Putamen (tissue), 1 donor: ENCODE results near the gene STKLD1.

Experiments
- DNase-seq: peaks from one replicate; pipeline ENCODE4 v3.0.0-alpha.2; 2016; ENCODE audit warnings: low spot score

STKLD1 gene

GRCh38 chr9:133345596-133345995, 30.6 kb upstream of the STKLD1 start:
- no peak for DNase-seq

DNA sequence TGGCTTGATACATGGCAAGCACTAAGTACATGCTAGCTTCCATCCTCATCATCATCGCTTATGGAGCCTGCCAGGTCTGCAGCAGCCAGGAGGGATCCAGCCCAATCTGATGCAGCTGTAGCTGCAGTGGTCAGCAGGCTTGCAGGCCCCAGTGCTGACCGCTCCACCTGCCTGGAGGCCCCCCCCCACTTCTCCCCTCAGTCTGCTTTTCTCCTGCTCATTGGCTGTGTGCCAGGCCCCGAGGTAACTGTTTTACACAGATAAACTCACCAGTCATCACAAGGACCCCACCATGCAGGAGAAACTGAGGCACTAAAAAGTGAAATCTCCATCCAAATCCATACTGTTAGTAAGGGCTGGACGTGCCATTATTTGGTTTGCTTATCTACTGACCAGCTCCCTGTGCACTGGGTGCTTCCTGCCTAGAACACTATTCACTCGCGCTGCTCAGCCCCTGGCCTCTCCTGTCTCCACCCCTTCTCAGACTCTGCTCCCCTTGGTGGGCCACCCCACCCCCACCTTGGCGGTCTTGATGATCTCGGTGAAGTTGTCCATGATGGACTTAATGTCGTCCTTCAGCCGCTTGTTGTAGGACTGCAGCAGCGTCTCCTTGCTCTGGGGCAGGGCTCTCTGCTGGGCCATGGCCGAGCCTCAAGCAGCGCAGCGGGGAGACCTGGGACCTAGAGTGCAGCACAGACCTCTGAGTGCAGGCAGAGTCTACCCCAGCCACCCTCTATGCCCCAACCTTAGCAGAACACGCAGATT, 30.0 kb upstream of the STKLD1 start:
- no peak for DNase-seq

- no peak for DNase-seq
Measured at GRCh38 chr9:133347515-133347984, 28.6 kb upstream of the STKLD1 start.

DNA sequence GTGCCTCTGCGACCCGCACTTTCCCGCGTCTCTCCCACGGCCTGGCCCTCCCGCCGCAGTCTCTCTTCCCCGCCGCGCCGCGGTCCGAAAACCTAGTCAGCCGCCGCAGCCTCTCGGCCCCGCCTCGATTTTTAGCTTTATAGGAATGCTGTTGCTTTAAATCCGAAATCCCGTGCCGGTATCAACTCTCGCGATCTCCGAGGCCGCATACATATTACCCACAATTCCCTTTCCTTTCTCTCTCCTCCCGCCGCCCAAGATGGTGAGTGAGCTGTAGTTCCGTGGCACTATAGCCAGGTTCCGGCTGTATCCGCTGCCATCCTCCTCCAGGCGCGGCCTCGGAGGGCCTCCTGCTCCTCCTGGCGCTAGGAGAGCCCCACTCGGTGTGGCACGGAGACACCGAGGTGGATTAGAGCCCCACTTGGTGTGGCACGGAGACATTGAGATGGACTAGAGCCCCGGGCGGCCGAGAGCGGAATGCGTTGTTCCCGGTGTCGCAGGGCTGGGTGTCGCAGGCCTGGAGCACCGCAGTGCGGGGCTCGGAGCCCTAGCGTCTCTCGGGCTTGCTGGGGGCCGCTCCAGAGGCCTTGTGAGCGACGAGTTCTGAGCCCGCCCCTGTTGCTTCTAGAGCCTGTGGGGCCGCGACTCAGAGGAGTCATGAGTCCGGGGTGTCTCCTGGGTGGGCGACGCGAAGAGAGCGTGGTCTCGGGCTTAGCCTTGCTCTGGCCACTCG, 28.0 kb upstream of the STKLD1 start, which contains the start of the genes MED22 and RPL7A:
TSS of gene MED22 (minus strand) at position 147 of the 733 bp plus-strand sequence. CDS start 1,469 bp downstream, outside the sequence.
TSS of gene RPL7A (plus strand) at position 234 of the 733 bp plus-strand sequence. CDS start at position 260, 26 bp downstream.
- DNase-seq, result peak; percentile 94

DNA sequence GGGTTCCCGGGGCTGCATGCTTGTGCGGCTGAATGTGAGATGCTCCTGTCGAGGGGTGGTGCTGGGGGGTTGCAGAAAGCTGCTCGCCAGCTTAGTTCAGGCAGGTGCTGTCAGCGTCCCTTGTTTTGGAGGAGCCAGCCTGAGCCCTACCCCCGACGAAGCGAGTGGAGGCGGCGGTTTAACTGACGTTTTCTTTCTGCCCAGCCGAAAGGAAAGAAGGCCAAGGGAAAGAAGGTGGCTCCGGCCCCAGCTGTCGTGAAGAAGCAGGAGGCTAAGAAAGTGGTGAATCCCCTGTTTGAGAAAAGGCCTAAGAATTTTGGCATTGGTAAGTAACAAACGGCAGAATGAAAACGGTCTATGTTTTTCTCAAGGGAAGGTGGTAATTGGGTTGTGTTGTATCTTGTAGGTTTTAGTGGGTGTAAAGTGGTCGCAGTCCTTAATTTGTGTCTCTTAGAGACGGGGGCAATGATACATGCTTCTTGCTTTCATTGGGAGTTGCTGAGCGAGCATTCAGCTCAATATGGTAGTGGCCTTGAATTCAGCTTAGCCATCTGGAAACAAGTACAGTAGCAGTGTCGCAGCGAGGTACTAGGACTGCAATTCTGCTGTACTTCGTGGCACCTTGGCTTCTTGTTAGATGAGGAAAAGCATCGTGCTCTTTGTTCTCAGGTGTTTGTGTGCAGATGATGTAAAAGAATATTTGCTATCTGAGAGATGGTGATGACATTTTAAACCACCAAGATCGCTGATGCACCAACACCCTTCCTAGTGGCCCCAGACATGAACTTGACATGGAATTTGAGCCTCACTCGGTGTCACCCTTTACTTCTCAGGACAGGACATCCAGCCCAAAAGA, 27.2 kb upstream of the STKLD1 start:
- no peak for DNase-seq

- no peak for DNase-seq
Measured at GRCh38 chr9:133349965-133350616, 26.1 kb upstream of the STKLD1 start.

DNA sequence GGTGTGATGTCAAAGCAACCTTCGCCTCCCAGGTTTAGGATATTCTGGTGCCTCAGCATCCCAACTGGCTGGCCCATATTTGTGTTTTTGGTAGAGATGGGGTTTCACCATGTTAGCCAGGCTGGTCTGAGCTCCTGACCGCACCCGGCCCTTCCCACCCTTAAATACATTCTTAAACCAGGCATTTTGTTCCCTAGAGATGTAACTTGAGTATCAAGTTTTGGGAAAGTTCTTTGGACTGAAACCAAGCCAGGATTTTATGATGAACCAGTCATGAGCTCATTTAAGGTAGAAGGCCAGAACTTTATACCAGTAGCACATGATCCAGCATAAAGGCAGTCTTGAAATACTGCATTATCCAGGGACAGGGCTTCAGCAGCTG, 24.6 kb upstream of the STKLD1 start:
- DNase-seq, result no peak

GRCh38 chr9:133351908-133352634, 24.1 kb upstream of the STKLD1 start:
- DNase-seq, result no peak

DNA sequence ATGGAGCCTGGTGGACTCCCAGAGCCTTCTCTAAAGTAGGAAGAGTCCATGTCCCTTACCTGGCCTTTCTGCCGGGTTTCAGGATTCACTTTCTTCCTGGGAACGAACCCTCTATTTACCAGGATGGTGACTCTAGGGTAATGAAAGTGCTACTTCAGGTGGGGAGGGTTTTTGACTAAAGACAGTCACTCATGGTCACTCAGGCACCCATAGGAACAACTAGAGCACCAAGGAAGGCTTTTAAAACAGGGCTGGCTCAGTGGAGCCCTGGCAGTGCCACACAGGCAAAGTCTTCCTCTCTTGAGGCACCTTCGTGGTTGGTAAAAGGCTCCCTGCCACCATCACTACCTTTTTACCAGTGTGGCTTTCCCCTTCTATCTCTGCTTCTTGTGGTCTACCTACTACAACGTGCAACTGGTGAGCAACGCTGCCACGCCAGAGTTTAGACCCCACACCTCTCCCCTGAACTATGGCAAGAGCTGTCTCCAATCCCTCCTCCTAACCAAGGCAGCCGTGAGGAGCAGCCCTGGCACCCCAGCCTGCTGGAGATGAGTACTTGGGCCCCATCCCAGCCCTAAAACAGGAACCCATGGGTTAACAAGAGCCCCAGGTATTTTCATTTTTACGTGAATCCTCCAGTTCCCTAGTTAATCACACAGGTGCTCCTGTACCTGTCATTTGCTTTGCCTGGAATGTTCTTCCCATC, 23.4 kb upstream of the STKLD1 start:
- no peak for DNase-seq

GRCh38 chr9:133353548-133353947, 22.6 kb upstream of the STKLD1 start:
- DNase-seq, result no peak

- no peak for DNase-seq
Measured at GRCh38 chr9:133354766-133355165, 21.4 kb upstream of the STKLD1 start.

- DNase-seq, result no peak
Measured at GRCh38 chr9:133355881-133356357, 20.2 kb upstream of the STKLD1 start.

DNA sequence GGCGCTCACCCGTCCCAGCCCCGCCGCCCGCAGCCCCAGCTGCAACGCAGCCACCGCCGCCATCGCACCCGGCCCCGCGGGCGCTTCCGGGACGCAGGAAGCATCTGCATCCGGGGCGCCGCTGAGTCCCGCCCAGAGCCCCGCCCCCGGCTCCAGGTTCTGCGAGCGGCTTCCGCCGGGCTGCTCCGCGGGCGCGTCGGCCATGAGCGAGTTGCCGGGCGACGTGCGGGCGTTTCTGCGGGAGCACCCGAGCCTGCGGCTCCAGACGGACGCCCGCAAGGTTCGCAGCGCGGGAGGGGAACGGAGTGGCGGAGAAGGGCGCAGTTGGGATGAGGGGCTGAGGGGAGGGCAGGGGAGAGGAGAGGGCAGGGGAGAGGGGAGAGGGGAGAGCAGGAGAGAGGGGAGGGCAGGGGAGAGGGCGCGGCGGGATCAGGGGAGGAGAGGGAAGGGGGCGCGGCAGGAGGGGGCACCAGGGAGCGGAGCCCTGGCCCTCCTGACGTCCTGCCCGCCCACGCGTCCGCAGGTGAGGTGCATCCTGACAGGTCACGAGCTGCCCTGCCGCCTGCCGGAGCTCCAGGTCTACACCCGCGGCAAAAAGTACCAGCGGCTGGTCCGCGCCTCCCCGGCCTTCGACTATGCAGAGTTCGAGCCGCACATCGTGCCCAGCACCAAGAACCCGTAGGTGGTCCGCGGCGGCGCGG, 19.6 kb upstream of the STKLD1 start, which contains the start of the genes SURF1 and SURF2:
TSS of gene SURF1 (minus strand) at position 97 of the 701 bp plus-strand sequence. CDS start at position 63, 34 bp downstream.
TSS of gene SURF2 (plus strand) at position 160 of the 701 bp plus-strand sequence. CDS start at position 203, 43 bp downstream.
- DNase-seq, result peak; percentile 82

- no peak for DNase-seq
Measured at GRCh38 chr9:133357656-133358055, 18.5 kb upstream of the STKLD1 start.

DNA sequence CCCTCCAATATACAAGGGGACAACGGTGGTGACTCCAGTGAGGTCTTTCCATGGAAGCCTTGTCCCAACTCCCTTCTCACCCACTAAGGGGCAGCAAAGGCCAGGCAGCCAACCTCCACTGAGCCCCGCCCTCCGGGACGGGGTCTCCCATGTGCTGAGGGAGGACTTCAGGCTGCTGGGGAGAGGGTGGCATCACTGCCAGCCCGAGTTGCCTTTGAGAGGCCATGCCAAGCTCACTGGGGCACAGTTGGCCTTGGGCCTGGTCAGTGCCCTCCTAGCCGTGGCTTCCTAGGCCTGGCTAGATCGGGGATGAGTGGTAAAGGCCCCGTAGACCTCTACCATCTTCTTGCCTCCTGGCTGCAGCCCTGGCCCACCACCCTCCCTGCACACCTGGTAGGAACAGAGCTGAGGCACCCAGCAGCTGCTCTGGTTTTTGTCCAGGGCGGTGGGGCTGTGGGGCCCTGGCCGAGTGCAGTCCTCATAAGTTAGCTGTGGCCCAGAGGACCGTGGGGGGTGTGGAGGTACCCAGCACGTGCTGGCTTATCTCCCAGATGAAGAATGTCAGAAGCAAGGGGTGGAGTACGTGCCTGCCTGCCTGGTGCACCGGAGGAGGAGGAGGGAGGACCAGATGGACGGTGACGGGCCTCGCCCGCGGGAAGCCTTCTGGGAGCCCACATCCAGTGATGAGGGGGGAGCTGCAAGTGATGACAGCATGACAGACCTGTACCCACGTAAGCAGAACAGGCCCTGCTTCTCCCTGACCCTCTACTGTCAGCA, 16.6 kb upstream of the STKLD1 start:
- no peak for DNase-seq

GRCh38 chr9:133360400-133361393, 15.5 kb upstream of the STKLD1 start:
- DNase-seq, result no peak

DNA sequence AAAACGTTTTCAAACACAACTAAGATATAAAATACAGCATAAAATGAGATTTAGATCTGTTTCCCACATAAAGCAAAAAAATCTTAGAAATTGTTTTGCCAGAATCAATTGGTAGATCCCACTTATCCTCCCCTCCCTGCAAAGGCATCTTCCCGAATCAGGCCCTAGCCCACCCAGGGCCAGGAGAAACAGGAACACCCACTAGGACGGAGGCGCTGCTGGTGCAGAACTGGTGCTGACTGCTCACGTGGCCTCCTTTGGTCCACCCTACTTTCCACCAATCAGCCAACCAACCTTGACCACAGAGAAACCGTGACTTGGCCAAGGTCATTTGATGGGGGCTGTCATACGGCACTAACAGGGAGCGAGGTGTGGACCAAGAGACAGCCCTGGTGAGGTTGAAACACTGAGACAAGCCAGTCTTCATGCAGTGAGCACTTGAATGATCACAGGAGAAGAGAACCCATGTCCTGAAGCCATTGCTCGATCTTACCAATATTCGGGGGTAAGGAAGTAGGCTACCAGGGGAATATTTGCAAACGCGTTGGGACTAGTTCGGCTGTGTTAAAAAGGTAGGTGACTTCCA, 14.6 kb upstream of the STKLD1 start:
- no peak for DNase-seq
